ENCODE data around the gene NEDD9.

- TF ChIP-seq CTCF (IDR thresholded peaks at IDR 0.05; ENCODE audit: low read depth, low read length) (no peak), POLR2A (IDR thresholded peaks at IDR 0.05; ENCODE audit: extremely low read depth, insufficient read length) (no peak)
Measured at GRCh38 chr6:11198663-11199603, 33.5 kb downstream of the NEDD9 start.

Measured in NB4 (cell line).